ENCODE results near the gene PCDH1. TPM values are rescaled to one million over a fixed set of nuclear protein-coding genes. Genes with fewer than 3 reads are reported as not detected.

The PCDH1 gene
- polyA plus RNA-seq, 3 donors from 2014 or later, result 19.0 to 26.7 (median 21.8) TPM

GRCh38 chr5:141807732-141808131 lies 70.5 kb downstream of the PCDH1 start:
- H3K27ac Mint-ChIP-seq, result no peak overlapping the region

GRCh38 chr5:141807329-141807728 lies 70.9 kb downstream of the PCDH1 start:
- Mint-ChIP-seq H3K9me3 (peaks cover 0 to 5% (median 0%) of the 10 kb centered on the region in 6 donors), H3K4me3 (no peak overlapping the region), H3K36me3 (no peaks in the 10 kb centered on the region), H3K27me3 (ENCODE audit: low read depth in 3 of 3) (peaks cover 6 to 16% (median 7%) of the 10 kb centered on the region in 3 donors), H3K4me1 (no peaks in the 10 kb centered on the region), H3K27ac (no peak overlapping the region)
- DNase-seq, result no peak

More at GRCh38 chr5:141807732-141808131, 70.5 kb downstream of the PCDH1 start:
- Mint-ChIP-seq H3K36me3 (no peaks in the 10 kb centered on the region), H3K4me3 (no peak overlapping the region), H3K4me1 (no peaks in the 10 kb centered on the region), H3K27me3 (ENCODE audit: low read depth in 3 of 3) (peaks cover 6 to 18% (median 7%) of the 10 kb centered on the region in 3 donors), H3K9me3 (peaks cover 0 to 5% (median 0%) of the 10 kb centered on the region in 6 donors)
- no peak for DNase-seq

GRCh38 chr5:141806626-141807025 lies 71.6 kb downstream of the PCDH1 start:
- H3K36me3 Mint-ChIP-seq, result no peaks in the 10 kb centered on the region
- H3K27me3 Mint-ChIP-seq (ENCODE audit: low read depth in 3 of 3), result peaks cover 6 to 15% (median 7%) of the 10 kb centered on the region in 3 donors
- H3K4me3 Mint-ChIP-seq, result no peak overlapping the region
- H3K27ac Mint-ChIP-seq, result no peak overlapping the region
- H3K4me1 Mint-ChIP-seq, result no peaks in the 10 kb centered on the region
- DNase-seq, result no peak
- peaks cover 0 to 5% (median 0%) of the 10 kb centered on the region in 6 donors for H3K9me3 Mint-ChIP-seq

- Mint-ChIP-seq H3K4me1 (no peaks in the 10 kb centered on the region), H3K27me3 (ENCODE audit: low read depth in 3 of 3) (peaks cover 4 to 15% (median 7%) of the 10 kb centered on the region in 3 donors)
Measured at GRCh38 chr5:141805874-141806595, 72.2 kb downstream of the PCDH1 start.

GRCh38 chr5:141804475-141804874 lies 73.7 kb downstream of the PCDH1 start:
- DNase-seq, result no peak
- no peaks in the 10 kb centered on the region for H3K36me3 Mint-ChIP-seq
- H3K9me3 Mint-ChIP-seq, result peaks cover 0 to 4% (median 0%) of the 10 kb centered on the region in 6 donors
- H3K27ac Mint-ChIP-seq, result no peak overlapping the region
- H3K27me3 Mint-ChIP-seq (ENCODE audit: low read depth in 3 of 3), result peaks cover 4 to 15% (median 7%) of the 10 kb centered on the region in 3 donors
- no peak overlapping the region for H3K4me3 Mint-ChIP-seq
- no peaks in the 10 kb centered on the region for H3K4me1 Mint-ChIP-seq

More at GRCh38 chr5:141805874-141806595, 72.2 kb downstream of the PCDH1 start:
- H3K9me3 Mint-ChIP-seq, result peaks cover 0 to 4% (median 0%) of the 10 kb centered on the region in 6 donors
- no peaks in the 10 kb centered on the region for H3K36me3 Mint-ChIP-seq
- no peak overlapping the region for H3K4me3 Mint-ChIP-seq
- H3K27ac Mint-ChIP-seq, result no peak overlapping the region
- DNase-seq, result no peak

Other genes with a start within 250 kb of the PCDH1 start
- 100 to 1,000 TPM in 1 of 3 donors, 10 to 100 TPM in 2; 71.5 to 140 (median 80.6) TPM for gene HDAC3, start 241.6 kb downstream of the PCDH1 start, polyA plus RNA-seq
- gene RELL2, start 241.4 kb downstream of the PCDH1 start, polyA plus RNA-seq, result 1 to 10 TPM; 1.0 to 3.1 (median 1.5) TPM
- gene FCHSD1, start 227.0 kb downstream of the PCDH1 start, polyA plus RNA-seq, result 10 to 100 TPM in 2 of 3 donors, 1 to 10 TPM in 1; 5.9 to 14.7 (median 10.9) TPM
- gene ARAP3, start 196.2 kb downstream of the PCDH1 start, polyA plus RNA-seq, result 1 to 10 TPM in 1 of 3 donors, under 1 TPM in 1, not detected in 1; 0.68 to 1.3 TPM
- gene DELE1, start 45.5 kb upstream of the PCDH1 start, polyA plus RNA-seq, result 10 to 100 TPM; 38.2 to 47.1 (median 44.7) TPM
- gene PCDH12, start 79.8 kb upstream of the PCDH1 start, polyA plus RNA-seq, result under 1 TPM in 2 of 3 donors, not detected in 1; 0.17 to 0.18 TPM
- 10 to 100 TPM; 58.9 to 86.6 (median 70.9) TPM for gene RNF14, start 90.7 kb upstream of the PCDH1 start, polyA plus RNA-seq
- gene GNPDA1, start 134.6 kb upstream of the PCDH1 start, polyA plus RNA-seq, result 10 to 100 TPM; 17.5 to 35.9 (median 28.4) TPM
- gene NDFIP1, start 230.4 kb upstream of the PCDH1 start, polyA plus RNA-seq, result 10 to 100 TPM; 34.7 to 46.7 (median 41.8) TPM

Data from immature natural killer cell (primary cell).